ENCODE measurements around the gene SORCS2. TPM values are rescaled to one million over a fixed set of nuclear protein-coding genes. Genes with fewer than 3 reads are reported as not detected.

Gene SORCS2
- total RNA-seq = under 1 TPM; 0.68 to 0.92 TPM

DNA sequence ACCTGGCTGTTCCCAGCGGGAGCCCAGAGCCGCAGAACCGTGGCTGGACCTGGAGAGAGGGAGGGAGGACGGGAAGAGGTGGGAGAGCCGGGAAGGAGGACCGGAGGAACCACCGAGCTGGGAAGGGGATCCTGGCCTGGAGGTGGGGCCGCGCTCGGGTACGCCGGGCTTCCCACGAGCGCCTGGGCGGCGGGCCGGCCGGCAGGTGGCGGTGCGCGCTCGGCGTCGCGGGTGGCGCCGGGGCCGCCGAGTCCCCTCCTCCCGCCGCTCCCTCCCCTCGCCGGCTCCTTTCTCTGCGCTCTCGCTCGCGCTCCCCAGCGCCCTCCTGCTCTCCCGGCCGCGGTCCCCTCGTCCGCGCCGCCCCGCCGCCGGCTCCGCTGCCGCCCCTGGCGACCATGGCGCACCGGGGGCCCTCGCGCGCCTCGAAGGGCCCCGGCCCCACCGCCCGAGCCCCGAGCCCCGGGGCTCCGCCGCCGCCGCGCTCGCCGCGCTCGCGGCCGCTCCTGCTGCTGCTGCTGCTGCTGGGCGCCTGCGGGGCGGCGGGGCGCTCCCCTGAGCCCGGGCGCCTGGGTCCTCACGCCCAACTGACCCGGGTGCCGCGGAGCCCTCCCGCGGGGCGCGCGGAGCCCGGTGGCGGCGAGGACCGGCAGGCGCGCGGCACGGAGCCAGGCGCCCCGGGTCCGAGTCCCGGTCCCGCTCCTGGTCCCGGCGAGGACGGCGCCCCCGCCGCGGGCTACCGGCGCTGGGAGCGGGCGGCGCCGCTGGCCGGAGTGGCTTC lies at the start of gene SORCS2:
SORCS2 (plus strand) TSS at position 287 of the 778 bp plus-strand sequence.
- Histone ChIP-seq H3K27me3 (replicated peaks; ENCODE audit: insufficient read depth) (peaks cover 8% of the 10 kb centered on the region), H3K4me1 (ENCODE audit: control insufficient read depth in 1 of 2, low read depth in 2 of 2) (peaks cover 7 to 33% of the 10 kb centered on the region in 2 donors), H3K36me3 (no peaks in the 10 kb centered on the region), H3K9me3 (no peaks in the 10 kb centered on the region), H3K4me3 (peak within 1 kb of the TSS; percentile 56), H3K27ac (no peak within 1 kb of the TSS)
- ATAC-seq (ENCODE audit: insufficient number of reproducible peaks, low FRiP score, low read depth) = peak; percentile 56
- DNase-seq (ENCODE audit: low spot score) = no peak
- TF ChIP-seq, protein P1, sequence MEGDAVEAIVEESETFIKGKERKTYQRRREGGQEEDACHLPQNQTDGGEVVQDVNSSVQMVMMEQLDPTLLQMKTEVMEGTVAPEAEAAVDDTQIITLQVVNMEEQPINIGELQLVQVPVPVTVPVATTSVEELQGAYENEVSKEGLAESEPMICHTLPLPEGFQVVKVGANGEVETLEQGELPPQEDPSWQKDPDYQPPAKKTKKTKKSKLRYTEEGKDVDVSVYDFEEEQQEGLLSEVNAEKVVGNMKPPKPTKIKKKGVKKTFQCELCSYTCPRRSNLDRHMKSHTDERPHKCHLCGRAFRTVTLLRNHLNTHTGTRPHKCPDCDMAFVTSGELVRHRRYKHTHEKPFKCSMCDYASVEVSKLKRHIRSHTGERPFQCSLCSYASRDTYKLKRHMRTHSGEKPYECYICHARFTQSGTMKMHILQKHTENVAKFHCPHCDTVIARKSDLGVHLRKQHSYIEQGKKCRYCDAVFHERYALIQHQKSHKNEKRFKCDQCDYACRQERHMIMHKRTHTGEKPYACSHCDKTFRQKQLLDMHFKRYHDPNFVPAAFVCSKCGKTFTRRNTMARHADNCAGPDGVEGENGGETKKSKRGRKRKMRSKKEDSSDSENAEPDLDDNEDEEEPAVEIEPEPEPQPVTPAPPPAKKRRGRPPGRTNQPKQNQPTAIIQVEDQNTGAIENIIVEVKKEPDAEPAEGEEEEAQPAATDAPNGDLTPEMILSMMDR (IDR thresholded peaks at IDR 0.05) = peak; percentile 36

DNA sequence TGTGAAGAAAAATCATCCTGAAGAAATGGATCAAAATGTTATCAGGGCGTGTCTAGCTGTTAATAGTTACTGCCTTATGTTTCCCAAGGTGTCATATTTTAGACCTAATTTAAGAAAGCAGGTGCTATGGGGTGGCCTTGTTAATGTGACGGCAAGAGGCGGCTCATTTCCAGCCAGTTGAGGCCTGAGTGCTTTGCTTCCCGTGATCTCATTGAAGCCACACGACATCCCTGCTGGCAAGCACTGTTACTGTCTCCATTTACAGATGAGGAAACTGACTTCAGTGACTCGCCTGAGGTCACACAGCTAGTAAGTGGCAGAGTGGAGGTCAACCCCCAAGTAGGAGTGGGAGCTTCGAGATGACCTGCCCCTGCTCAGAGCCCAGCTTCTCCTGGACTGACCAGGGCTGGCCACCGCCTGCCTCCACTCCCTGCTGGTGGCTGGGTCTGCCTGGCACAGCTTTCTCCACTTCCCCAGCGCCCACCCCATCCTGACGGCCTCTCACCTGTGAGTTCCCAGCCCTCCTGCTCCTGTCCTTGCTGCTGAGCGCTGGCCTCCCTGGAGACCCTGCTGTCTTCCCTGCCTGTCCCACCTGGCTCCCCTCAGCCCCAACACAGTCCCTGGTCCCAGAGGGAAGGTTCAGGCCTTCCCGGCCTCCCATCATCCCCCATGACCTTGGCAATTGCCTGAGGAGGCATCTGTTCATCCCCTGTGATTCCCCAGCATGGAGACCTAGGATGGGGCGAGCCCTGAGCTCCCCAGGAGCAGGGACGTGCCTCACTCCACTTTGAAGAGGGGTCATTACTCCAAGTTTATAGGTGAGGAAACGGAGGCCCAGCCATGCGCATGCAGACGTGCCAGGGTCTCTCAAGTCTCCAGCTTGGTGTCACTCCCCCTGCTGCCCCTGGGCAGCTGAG lies 47.7 kb upstream of the SORCS2 start:
- TF ChIP-seq, protein P1 (IDR thresholded peaks at IDR 0.05) = no peak

DNA sequence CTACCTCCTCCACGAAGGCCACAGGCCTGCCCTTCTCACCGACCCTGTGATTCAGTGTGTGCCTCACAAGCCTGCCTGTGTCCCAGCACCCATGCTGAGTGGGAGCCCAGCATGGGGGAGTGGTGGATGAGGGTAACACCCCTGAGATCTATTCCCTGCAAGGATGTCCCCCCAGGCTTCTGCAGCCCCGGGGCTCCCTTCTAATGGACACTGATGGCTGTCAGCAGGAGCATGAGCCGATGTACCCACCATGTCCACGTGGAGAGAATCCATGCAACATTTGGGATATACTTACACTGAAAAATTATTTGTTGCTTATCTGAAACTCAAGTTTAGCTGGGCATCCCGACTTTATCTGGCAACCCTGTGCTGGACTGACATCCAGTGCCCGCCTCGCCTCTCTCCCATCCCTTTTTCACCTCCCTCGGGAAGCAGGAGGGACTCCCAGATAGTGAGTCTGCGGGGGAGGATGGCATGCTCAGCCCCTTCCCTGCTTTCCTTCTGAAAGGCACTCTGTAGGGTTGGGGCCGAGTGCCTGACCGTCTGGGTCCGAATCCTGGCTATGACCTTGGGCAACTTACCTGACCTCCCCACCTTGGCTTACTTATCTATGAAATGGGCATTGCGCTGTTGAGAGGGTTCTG lies 46.9 kb upstream of the SORCS2 start:
- TF ChIP-seq, protein P1 (IDR thresholded peaks at IDR 0.05) = no peak
- Histone ChIP-seq H3K27ac (no peak overlapping the region), H3K4me3 (no peak overlapping the region), H3K27me3 (replicated peaks; ENCODE audit: insufficient read depth) (no peaks in the 10 kb centered on the region), H3K9me3 (no peaks in the 10 kb centered on the region), H3K4me1 (ENCODE audit: control insufficient read depth in 1 of 2, low read depth in 2 of 2) (no peaks in the 10 kb centered on the region), H3K36me3 (no peaks in the 10 kb centered on the region)
- no peak for ATAC-seq (ENCODE audit: insufficient number of reproducible peaks, low FRiP score, low read depth)
- no peak for DNase-seq (ENCODE audit: low spot score)

More for the DNA sequence above, 47.7 kb upstream of the SORCS2 start:
- Histone ChIP-seq H3K4me1 (ENCODE audit: control insufficient read depth in 1 of 2, low read depth in 2 of 2) (no peaks in the 10 kb centered on the region), H3K27me3 (replicated peaks; ENCODE audit: insufficient read depth) (no peaks in the 10 kb centered on the region), H3K27ac (no peak overlapping the region), H3K4me3 (no peak overlapping the region), H3K9me3 (no peaks in the 10 kb centered on the region), H3K36me3 (no peaks in the 10 kb centered on the region)
- no peak for DNase-seq (ENCODE audit: low spot score)
- ATAC-seq (ENCODE audit: insufficient number of reproducible peaks, low FRiP score, low read depth) = no peak

DNA sequence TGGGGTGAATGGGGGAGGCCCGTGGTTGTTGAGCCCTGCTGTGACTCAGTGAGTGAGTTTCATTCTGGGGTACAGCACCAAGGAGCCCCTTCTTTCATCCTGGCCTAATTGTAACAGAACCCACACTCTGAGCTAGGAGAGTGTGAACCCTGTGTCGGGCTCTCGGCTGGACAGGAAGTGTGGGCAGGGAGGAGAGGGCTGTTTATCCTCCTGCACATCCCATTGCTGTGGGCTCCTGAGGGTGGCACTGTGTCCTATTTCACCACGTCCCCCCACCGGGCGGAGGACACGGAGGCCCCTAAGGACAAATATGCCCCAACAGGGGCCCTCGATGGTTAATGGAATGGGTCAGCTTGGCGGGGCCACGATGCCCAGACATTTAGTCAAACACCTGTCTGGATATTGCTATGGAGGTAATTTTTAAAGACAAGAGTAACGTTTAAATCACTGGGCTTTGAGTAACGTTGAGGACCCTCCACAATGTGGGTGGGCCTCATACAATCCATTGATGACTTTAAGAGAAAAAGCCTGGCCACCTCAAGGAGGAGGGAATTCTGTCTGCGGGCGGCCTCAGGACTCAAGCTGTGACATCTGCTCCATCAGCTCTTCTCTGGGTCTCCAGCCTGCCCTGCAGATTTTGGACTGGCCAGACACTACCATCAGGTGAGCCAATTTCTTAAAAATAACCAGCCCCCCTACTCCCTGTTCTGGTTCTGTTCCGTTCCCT lies 46.1 kb upstream of the SORCS2 start:
- no peak overlapping the region for H3K27ac ChIP-seq
- no peaks in the 10 kb centered on the region for H3K27me3 ChIP-seq (replicated peaks; ENCODE audit: insufficient read depth)
- no peaks in the 10 kb centered on the region for H3K36me3 ChIP-seq
- H3K9me3 ChIP-seq = no peaks in the 10 kb centered on the region
- TF ChIP-seq, protein P1 (IDR thresholded peaks at IDR 0.05) = no peak
- DNase-seq (ENCODE audit: low spot score) (no peak), ATAC-seq (ENCODE audit: insufficient number of reproducible peaks, low FRiP score, low read depth) (no peak)
- no peak overlapping the region for H3K4me3 ChIP-seq
- no peaks in the 10 kb centered on the region for H3K4me1 ChIP-seq (ENCODE audit: control insufficient read depth in 1 of 2, low read depth in 2 of 2)
